HG03039 (cell line): ENCODE data around the gene CYBA.

ENCODE experiments used
- ATAC-seq: cut with Tn5 transposase; IDR thresholded peaks from one replicate; pipeline ENCODE4 v1.9.1; 2021; ENCODE audit warnings: mild to moderate bottlenecking, moderate library complexity; ENCODE audit not compliant: unreplicated experiment

CYBA gene

DNA sequence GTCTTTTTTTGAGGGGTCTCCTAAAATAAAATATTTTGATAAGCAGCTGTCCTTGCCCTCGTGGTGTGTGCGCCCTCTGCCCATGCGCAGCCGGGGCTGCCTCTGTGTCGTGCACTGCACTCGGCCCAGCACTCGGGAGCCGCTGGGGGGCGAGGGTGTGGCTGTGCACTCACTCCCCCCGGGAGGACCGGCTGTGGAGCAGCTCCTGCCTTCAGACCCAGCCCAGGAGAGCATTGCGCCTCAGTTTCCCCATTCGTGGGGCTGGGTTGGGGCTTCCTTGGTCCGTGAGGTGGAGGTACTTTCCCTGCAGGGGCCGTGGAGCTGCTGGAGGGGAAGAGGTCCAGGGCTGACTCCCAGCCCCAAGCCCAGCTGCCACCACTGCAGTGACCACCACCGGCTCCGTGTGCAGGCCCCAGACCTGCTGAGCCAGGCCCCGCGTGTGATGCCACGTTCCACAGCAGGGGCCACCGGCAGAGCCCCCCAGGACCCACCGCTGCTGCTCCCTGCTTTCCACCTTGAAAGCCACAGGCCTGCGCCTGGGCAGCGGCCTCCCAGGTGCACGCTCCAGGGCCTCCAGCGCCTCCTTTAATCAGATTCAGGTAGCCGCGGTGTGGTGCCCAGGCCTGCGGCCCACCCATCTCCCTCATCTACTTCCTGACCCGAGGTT is 18.8 kb downstream of the CYBA start:
- ATAC-seq = no peak

- ATAC-seq = no peak
Measured at GRCh38 chr16:88631384-88631783, 19.5 kb downstream of the CYBA start.

DNA sequence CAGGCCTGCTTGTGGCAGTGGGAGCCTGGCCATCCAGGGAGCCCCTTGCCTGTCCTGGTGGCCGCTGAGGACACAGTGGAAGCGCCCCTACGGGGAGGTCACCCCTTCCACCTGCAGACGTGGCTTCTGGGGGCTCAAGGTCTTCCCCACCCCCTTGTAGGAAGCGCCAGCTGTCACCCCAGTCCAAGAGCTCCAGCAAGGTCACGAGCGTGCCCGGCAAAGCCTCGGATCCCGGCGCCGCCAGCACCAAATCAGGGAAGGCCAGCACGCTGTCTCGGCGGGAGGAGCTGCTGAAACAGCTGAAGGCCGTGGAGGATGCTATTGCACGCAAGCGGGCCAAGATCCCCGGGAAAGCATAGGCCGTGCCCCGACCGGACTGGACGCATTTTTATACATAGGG is 19.9 kb downstream of the CYBA start:
- no peak for ATAC-seq

DNA sequence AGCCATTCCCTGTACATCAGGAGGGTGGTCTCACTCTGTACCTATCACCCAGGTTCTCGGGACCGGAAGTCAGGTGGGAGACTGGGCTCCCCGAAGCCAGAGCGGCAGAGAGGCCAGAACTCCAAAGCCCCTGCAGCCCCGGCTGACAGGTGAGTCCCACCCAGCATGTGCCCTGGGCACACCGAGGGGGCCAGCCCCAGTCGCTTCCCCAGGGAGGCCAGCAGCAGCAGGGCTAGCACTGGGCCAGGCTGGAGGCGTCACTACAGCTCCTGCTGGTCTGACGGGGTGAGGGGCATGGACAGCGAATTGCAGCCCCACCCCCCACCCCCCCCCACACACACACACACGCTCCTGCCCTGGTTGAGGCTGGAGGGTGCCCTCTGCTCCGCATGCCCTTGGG is 20.4 kb downstream of the CYBA start:
- no peak for ATAC-seq

DNA sequence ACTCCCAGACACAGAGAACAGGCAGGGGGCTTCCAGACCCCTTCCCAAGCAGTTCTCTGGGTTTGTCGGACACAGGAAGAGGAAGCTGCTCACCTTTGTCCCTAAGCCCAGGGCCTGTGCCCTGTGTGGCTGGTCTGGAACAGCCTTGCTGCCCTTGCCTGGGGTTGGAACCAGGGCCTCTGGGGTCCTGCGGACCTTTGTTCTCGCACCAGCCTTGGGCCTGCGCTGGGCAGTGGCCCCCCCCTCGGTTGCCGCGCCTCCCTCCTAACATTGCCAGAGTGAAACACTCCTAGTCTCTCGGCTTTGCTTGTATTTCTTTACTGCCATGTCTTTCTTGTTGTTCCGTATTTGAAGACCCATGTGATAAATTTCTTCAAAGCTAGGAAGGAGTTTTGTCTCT is 21.0 kb downstream of the CYBA start:
- ATAC-seq = no peak

GRCh38 chr16:88628512-88628974 is 22.3 kb downstream of the CYBA start:
- no peak for ATAC-seq

- ATAC-seq = no peak
Measured at GRCh38 chr16:88627531-88628411, 23.1 kb downstream of the CYBA start.

DNA sequence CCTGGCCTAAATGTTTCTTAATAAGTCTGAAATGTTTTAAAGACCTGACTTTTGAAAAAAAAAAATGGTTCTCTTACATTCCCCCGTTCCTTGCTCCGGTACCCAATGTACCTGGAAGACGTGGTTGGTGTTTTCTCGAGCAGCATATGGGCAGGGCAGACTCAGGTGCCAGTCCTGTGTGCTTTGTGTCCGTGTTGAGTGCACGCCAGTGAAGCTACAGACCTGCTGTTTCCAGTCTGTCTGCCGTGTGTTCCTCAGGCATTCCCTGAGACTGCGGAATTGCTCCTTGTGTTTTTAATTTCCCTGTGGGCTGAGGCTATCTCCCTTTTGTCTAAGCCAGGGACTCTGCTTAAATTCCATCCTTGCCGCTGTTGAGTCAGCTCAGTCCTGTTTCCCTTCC is 24.2 kb downstream of the CYBA start:
- no peak for ATAC-seq

GRCh38 chr16:88624977-88625576 is 25.8 kb downstream of the CYBA start:
- ATAC-seq = no peak

- no peak for ATAC-seq
Measured at GRCh38 chr16:88624481-88624880, 26.4 kb downstream of the CYBA start.

DNA sequence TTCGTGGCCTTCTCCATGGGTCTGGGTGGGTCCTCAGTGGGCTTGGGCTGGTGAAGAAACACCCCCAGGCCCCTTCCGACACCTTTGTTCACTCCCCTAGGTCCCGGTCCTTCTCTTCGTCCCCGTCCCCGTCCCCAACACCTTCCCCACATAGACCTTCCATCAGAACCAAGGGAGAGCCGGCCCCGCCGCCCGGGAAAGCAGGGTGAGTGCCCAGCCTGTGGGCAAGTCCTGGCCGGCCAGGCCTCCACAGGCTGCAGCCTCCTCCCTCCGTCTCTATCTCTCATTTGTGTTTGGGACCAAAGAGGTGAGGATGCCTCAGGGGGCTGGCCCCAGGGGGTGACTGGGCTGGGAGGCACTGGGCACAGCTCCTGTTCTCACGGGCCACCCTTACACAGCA is 27.0 kb downstream of the CYBA start:
- no peak for ATAC-seq

- no peak for ATAC-seq
Measured at GRCh38 chr16:88622866-88623265, 28.0 kb downstream of the CYBA start.

- ATAC-seq = no peak
Measured at GRCh38 chr16:88622125-88622524, 28.7 kb downstream of the CYBA start.

- ATAC-seq = no peak
Measured at GRCh38 chr16:88619859-88620815, 30.7 kb downstream of the CYBA start.

DNA sequence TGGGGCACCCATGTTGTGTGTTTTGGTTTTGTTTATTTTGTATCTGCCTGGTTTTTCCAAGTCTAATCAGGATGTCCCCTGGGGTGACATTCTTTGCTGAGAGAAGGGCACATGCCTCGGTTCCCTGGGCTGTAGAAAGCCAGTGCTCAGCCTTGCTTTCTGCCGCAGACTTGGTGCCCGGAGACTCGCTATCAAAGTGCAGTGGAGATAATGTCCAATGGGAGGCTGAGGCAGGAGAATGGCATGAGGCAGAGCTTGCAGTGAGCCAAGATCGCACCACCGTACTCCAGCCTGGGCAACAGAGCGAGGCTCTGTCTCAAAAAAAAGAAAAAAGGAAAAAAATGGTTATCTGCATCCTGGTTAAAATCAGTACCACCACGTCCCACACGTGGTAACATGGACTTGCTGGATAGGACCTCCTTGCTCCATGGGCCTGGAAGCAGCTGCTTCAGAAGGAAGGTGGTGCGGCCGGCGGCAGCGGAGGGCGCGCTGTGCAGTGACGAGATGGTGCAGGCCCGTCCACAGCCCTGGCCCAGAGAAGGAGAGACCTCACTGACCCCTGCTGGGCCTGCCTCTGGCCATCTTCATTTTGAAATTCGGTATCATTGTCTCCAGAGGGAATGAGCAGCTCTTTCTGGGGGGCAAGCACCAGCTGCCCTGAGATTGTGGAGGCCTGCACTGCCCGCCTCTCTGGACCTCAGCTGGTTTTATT is 31.7 kb downstream of the CYBA start:
- no peak for ATAC-seq

DNA sequence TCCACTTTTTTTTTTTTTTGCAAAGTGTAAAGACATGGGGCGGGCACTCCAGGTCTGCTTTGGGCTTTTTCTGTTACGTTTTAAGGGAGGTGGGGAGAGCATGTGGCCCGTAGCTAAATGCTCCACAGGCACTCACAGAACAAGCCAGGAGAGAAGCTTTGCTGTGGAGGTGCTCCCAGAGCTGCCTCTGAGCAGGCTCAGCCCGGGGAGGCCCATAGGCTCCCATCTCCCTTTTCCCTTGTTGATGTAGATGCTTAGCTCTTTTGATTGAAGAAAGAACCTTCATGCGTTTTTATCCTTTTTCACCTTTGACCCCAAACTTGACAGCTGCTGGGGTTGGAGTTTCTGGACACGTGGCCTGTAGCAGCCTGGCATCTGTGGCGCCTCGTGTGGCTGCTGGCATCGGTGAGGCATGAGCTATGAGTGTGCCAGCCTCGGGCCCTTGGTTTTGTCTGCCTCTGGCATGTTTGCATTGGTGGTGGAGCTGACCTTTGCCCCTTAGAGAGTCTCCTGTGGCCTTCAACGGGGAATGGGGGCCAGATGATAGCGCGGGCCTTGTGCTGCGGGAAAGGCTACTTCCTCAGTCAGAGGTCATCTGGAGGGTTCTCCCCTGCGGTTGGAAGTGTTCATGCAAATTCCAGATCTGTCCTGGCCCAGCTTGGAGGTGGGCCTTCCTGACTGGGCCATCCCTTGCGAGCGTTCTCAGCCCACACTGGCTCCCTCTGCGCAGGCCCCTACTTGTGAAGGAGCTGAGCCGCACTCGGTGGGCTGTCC is 32.5 kb downstream of the CYBA start:
- ATAC-seq = no peak

DNA sequence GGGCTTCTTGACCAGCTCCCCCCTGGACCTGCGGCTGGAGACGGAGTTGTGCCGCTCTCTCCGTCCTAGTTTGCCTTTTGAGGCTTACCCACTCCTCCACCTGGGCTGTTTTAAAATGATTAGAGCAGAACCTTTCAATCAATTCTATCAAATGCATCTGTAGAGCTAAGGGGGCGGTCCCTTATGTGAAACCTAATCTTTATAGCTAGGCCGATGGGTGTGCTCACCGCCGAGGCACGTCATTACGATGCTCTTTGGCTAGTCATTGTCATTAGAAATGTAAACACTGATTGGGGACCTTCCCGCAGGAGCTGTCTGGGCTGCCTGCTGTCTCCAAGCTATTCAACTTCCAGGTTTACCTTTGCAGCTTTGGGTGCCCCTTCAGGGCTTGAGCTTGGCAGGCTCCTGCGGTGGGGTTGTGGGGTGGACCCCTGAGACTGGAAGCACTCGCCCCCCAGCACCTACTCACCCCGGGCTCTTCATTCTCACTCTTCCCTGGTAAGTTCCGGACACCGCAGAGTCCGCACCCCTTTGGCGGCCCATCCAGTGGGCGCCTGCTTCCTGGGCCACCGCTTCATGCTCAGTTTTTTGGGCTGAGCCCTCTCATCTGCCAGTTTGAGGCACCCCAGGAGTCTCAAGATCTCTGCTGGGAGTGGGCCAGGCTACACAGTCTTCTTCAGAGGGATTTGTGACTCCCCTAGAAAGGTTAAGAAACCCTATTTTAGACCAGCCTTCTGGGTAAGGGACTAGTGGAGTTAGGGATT is 33.4 kb downstream of the CYBA start:
- no peak for ATAC-seq

DNA sequence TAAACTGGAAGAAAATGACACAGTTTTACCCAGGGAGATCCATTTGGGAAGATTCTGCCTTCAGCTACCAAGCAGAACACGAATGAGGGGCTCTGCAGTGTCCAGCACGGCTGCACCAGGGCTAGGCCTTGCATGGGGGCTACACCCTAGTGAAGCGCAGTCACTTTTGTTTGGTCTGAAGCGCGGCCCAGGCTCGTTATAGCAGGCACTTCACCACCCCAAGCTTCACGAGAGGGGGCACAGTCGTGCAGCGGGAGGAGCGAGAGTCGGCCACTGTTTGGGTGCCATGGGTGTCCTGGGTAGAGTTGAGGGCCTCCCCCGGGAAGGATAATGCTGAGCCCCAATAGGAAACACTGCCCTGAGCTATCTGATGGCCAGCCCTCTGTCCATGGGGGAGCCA is 34.1 kb downstream of the CYBA start:
- no peak for ATAC-seq

DNA sequence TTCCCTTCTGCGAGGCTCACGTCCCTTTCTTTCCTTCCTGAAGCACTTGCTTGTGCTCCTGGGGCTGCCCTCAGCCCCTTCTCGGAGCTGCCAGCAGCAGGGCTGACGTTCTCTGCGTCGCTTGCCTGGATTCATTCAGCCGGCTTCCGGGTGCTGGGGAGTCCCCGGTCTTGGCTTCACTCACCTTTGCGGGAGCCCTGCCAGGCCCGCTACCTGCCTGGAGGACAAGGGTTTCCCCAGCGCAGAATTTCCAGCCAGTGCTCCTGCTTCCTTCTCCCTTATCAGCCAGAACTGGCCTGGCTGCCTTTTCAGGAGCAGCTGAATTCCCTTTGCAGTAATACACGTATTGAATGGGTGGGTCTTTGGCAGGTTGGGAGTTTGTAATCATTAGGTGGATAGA is 34.5 kb downstream of the CYBA start:
- no peak for ATAC-seq
